ENCODE measurements around the gene SH3BP5L.

DNA sequence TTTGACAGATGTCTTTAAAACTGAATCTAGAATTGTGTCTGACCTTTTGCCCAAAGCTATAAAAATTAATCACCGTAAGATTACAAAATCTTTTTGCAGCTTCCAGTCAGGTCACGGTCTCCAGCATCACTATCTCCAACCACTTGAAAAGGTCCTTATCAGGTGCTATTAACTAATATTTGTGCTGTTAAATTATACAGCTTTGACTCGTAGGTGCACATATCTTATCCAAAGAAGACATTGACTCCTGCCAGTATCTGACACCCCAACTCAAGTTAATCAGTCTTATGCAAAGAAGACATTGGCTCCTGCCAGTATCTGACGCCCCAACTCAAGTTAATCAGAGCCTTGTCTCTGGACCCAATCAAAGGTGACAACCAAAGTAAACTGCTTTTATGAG is 50.3 kb downstream of the SH3BP5L start:
- TF ChIP-seq, protein P1, sequence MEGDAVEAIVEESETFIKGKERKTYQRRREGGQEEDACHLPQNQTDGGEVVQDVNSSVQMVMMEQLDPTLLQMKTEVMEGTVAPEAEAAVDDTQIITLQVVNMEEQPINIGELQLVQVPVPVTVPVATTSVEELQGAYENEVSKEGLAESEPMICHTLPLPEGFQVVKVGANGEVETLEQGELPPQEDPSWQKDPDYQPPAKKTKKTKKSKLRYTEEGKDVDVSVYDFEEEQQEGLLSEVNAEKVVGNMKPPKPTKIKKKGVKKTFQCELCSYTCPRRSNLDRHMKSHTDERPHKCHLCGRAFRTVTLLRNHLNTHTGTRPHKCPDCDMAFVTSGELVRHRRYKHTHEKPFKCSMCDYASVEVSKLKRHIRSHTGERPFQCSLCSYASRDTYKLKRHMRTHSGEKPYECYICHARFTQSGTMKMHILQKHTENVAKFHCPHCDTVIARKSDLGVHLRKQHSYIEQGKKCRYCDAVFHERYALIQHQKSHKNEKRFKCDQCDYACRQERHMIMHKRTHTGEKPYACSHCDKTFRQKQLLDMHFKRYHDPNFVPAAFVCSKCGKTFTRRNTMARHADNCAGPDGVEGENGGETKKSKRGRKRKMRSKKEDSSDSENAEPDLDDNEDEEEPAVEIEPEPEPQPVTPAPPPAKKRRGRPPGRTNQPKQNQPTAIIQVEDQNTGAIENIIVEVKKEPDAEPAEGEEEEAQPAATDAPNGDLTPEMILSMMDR (IDR thresholded peaks at IDR 0.05 in 2 of 3, conservative IDR thresholded peaks at IDR 0.05 in 1 of 3; ENCODE audit: control insufficient read depth in 2 of 3, extremely low read depth in 1 of 3, insufficient read depth in 1 of 3, low read depth in 3 of 3, low read length in 3 of 3): no peak
- TF ChIP-seq CEBPB (IDR thresholded peaks at IDR 0.05; ENCODE audit: borderline replicate concordance in 1 of 2, low read depth in 2 of 2, low read length in 2 of 2) (no peak), FOXM1 (IDR thresholded peaks at IDR 0.05; ENCODE audit: low read depth, low read length) (no peak), TAF1 (IDR thresholded peaks at IDR 0.05; ENCODE audit: borderline replicate concordance, low read depth, low read length) (no peak), NR2C2 (IDR thresholded peaks at IDR 0.05; ENCODE audit: borderline replicate concordance, control insufficient read depth, insufficient read length, low read depth) (no peak), POLR2A (IDR thresholded peaks at IDR 0.05; ENCODE audit: low read depth, low read length) (no peak), RCOR1 (conservative IDR thresholded peaks at IDR 0.05; ENCODE audit: low read depth, low read length) (no peak), ZNF274 (IDR thresholded peaks at IDR 0.05; ENCODE audit: insufficient read depth, insufficient read length) (no peak), JUND (IDR thresholded peaks at IDR 0.05; ENCODE audit: low read depth, low read length) (no peak), SPI1 (IDR thresholded peaks at IDR 0.05; ENCODE audit: borderline replicate concordance, insufficient read depth, low read depth, low read length) (no peak)
- TF ChIP-seq, protein P2, sequence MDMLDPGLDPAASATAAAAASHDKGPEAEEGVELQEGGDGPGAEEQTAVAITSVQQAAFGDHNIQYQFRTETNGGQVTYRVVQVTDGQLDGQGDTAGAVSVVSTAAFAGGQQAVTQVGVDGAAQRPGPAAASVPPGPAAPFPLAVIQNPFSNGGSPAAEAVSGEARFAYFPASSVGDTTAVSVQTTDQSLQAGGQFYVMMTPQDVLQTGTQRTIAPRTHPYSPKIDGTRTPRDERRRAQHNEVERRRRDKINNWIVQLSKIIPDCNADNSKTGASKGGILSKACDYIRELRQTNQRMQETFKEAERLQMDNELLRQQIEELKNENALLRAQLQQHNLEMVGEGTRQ (IDR thresholded peaks at IDR 0.05; ENCODE audit: borderline replicate concordance, low read depth, low read length): no peak
- TF ChIP-seq, protein P3, sequence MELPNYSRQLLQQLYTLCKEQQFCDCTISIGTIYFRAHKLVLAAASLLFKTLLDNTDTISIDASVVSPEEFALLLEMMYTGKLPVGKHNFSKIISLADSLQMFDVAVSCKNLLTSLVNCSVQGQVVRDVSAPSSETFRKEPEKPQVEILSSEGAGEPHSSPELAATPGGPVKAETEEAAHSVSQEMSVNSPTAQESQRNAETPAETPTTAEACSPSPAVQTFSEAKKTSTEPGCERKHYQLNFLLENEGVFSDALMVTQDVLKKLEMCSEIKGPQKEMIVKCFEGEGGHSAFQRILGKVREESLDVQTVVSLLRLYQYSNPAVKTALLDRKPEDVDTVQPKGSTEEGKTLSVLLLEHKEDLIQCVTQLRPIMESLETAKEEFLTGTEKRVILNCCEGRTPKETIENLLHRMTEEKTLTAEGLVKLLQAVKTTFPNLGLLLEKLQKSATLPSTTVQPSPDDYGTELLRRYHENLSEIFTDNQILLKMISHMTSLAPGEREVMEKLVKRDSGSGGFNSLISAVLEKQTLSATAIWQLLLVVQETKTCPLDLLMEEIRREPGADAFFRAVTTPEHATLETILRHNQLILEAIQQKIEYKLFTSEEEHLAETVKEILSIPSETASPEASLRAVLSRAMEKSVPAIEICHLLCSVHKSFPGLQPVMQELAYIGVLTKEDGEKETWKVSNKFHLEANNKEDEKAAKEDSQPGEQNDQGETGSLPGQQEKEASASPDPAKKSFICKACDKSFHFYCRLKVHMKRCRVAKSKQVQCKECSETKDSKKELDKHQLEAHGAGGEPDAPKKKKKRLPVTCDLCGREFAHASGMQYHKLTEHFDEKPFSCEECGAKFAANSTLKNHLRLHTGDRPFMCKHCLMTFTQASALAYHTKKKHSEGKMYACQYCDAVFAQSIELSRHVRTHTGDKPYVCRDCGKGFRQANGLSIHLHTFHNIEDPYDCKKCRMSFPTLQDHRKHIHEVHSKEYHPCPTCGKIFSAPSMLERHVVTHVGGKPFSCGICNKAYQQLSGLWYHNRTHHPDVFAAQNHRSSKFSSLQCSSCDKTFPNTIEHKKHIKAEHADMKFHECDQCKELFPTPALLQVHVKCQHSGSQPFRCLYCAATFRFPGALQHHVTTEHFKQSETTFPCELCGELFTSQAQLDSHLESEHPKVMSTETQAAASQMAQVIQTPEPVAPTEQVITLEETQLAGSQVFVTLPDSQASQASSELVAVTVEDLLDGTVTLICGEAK (IDR thresholded peaks at IDR 0.05; ENCODE audit: borderline replicate concordance): no peak
